Esophagus muscularis mucosa (tissue), 3 donors: ENCODE measurements around the gene PRELID3B.

Experiments
- CTCF ChIP-seq, 3 experiments: fragments of 200-600 bp in 2 of 3; fragments of 450-650 bp in 1 of 3; sonication (generic) in 2 of 3; IDR thresholded peaks; one replicate each; pipeline ENCODE4 v1.5.1; 2017 to 2019; ENCODE audit warnings: antibody characterized with exemption in 3 of 3, mild to moderate bottlenecking in 2 of 3, moderate library complexity in 1 of 3
- EP300 ChIP-seq: sonication (generic); formaldehyde crosslinking; IDR thresholded peaks from one replicate; pipeline ENCODE4 v1.6.1; 2017; ENCODE audit warnings: antibody characterized with exemption

GRCh38 chr20:58998656-58999055, 43.9 kb downstream of the PRELID3B start:
- TF ChIP-seq CTCF (IDR thresholded peaks at IDR 0.05) (no peak), EP300 (no peak)
